ELF-1 (cell line): Measurements from ENCODE around the gene GDAP2.
A peak's percentile ranks its signal among the peaks of the same experiment; 100 is the strongest.
"Not testable (repeated sequence)": the region's sequence is repeated elsewhere in the genome, so short reads cannot be mapped to it uniquely, and the experiment has no call there.

Experiments
- DNase-seq: peaks from one replicate; pipeline ENCODE4 v3.0.0-alpha.2; 2016; ENCODE audit warnings: low read depth, low spot score

GDAP2 gene

GRCh38 chr1:117929343-117930172 is at the start of gene GDAP2, which contains the start of gene WDR3:
GDAP2 (minus strand) TSS chr1:117929621; CDS start chr1:117920357, 9,264 bp downstream.
WDR3 (plus strand) TSS chr1:117929739; CDS start chr1:117933320, 3,581 bp downstream.
- peak; percentile 98 for DNase-seq

- DNase-seq = no peak
These were observed 47.0 kb upstream of the GDAP2 start for GRCh38 chr1:117976381-117976780.

- DNase-seq = no peak
These were observed 42.4 kb upstream of the GDAP2 start for GRCh38 chr1:117971777-117972176.

GRCh38 chr1:117970252-117970651 is 40.8 kb upstream of the GDAP2 start:
- no peak for DNase-seq

GRCh38 chr1:117967881-117968280 is 38.5 kb upstream of the GDAP2 start:
- DNase-seq = no peak

- DNase-seq = no peak
These were observed 38.1 kb upstream of the GDAP2 start for GRCh38 chr1:117967477-117967876.

GRCh38 chr1:117964290-117965038 is 35.0 kb upstream of the GDAP2 start:
- no peak for DNase-seq

- no peak for DNase-seq
These were observed 29.9 kb upstream of the GDAP2 start for GRCh38 chr1:117959364-117959763.

- no peak for DNase-seq
These were observed 23.0 kb upstream of the GDAP2 start for GRCh38 chr1:117952386-117952785.

GRCh38 chr1:117942293-117942692 is 12.9 kb upstream of the GDAP2 start:
- DNase-seq = no peak

- DNase-seq = no peak
These were observed 4.3 kb upstream of the GDAP2 start for GRCh38 chr1:117933769-117934168.

- no peak for DNase-seq
These were observed 3.2 kb upstream of the GDAP2 start for GRCh38 chr1:117932576-117932975.

- DNase-seq = peak; percentile 2
These were observed 1.1 kb upstream of the GDAP2 start for GRCh38 chr1:117930484-117930883.

- no peak for DNase-seq
These were observed 689 bp upstream of the GDAP2 start for GRCh38 chr1:117930173-117930447.

- DNase-seq = peak; percentile 73
These were observed 509 bp downstream of the GDAP2 start for GRCh38 chr1:117928881-117929342.

- no peak for DNase-seq
These were observed 3.4 kb downstream of the GDAP2 start for GRCh38 chr1:117925981-117926380.

- not testable (repeated sequence) for DNase-seq
These were observed 6.7 kb downstream of the GDAP2 start for GRCh38 chr1:117922717-117923116.

- no peak for DNase-seq
These were observed 7.4 kb downstream of the GDAP2 start for GRCh38 chr1:117921991-117922390.

GRCh38 chr1:117919376-117919775 is 10.0 kb downstream of the GDAP2 start:
- no peak for DNase-seq

- no peak for DNase-seq
These were observed 18.4 kb downstream of the GDAP2 start for GRCh38 chr1:117911051-117911450.

- DNase-seq = no peak
These were observed 24.4 kb downstream of the GDAP2 start for GRCh38 chr1:117905019-117905418.

- DNase-seq = no peak
These were observed 24.9 kb downstream of the GDAP2 start for GRCh38 chr1:117904485-117904884.

GRCh38 chr1:117902944-117903343 is 26.5 kb downstream of the GDAP2 start:
- DNase-seq = no peak
